Thyroid gland (tissue), 4 donors: ENCODE measurements around the gene PAMR1.

Experiments used
- POLR2A ChIP-seq, 2 donors: fragments of 450-650 bp; IDR thresholded peaks; one replicate each; pipeline ENCODE4 v1.6.1; 2017; ENCODE audit warnings: antibody characterized with exemption in 2 of 2, mild to moderate bottlenecking in 2 of 2, moderate library complexity in 1 of 2
- TF ChIP-seq, protein P1 (sequence below), 6 experiments: fragments of 200-600 bp in 3 of 6; fragments of 450-650 bp in 3 of 6; sonication (generic) in 3 of 6; IDR thresholded peaks; one replicate each; pipeline ENCODE4 v1.5.1; 2016 to 2019; ENCODE audit warnings: antibody characterized with exemption in 6 of 6, mild to moderate bottlenecking in 2 of 6, inconsistent platforms in 1 of 6, moderate library complexity in 1 of 6

DNA sequence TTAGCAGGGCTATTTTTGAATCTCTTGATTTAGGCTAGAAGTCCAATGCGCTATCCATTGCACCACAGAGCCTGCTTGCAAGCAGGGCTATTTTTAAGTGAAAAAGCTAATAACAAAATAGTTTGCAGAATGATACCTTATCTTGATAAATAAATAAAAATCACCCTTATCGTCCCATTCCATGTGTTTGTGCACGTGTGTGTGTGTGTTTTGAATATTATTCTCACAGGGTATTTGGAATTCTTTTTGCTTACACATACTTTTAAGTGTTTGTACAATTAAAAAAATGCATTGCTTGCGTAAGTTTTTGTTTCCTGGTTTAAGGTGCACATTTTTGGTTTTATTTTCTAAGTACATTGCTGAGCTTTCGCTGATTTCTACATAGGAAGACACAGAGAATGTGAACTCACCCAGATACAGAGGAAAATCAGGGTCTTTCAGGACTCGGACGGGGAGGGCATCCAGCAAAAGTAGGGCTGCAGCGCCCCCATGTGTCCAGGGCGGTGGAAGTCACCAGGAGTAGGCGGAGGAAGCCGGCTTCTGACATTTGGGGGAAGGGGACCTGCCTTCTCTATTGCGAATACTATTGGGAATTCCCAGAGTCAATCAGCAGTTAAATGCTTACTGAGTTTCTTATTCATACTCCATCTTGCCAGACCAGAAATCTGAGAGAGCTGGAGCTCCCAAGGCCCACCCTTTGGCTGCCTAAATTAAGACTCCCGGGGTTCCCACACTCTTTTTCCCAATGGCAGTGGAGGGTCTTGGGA lies 133.3 kb downstream of the PAMR1 start:
- TF ChIP-seq, protein P1, sequence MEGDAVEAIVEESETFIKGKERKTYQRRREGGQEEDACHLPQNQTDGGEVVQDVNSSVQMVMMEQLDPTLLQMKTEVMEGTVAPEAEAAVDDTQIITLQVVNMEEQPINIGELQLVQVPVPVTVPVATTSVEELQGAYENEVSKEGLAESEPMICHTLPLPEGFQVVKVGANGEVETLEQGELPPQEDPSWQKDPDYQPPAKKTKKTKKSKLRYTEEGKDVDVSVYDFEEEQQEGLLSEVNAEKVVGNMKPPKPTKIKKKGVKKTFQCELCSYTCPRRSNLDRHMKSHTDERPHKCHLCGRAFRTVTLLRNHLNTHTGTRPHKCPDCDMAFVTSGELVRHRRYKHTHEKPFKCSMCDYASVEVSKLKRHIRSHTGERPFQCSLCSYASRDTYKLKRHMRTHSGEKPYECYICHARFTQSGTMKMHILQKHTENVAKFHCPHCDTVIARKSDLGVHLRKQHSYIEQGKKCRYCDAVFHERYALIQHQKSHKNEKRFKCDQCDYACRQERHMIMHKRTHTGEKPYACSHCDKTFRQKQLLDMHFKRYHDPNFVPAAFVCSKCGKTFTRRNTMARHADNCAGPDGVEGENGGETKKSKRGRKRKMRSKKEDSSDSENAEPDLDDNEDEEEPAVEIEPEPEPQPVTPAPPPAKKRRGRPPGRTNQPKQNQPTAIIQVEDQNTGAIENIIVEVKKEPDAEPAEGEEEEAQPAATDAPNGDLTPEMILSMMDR (IDR thresholded peaks at IDR 0.05) = peak; percentile 54 to 96 (median 84)
- no peak for TF ChIP-seq POLR2A (IDR thresholded peaks at IDR 0.05)
